CD14-positive monocyte (primary cell): ENCODE data around the gene ADORA3. TPM values are rescaled to one million over a fixed set of nuclear protein-coding genes. Genes with fewer than 3 reads are reported as not detected.

ENCODE experiments used
- DNase-seq, 3 donors: peaks; one replicate each; pipeline ENCODE4 v3.0.0-alpha.2; 2011 to 2022
- H2AFZ ChIP-seq: 2 replicates; pipeline ENCODE4 v1.6.0; 2012; ENCODE audit warnings: mild to moderate bottlenecking, low read depth, low read length, inconsistent platforms; ENCODE audit not compliant: insufficient read depth, poor library complexity, severe bottlenecking
- H3K27ac ChIP-seq, 2 donors: 1 replicate in 1 of 2; 2 replicates in 1 of 2; pipeline ENCODE4 v1.5.1; 2012 to 2013; ENCODE audit warnings: low read length in 2 of 2, control low read depth in 1 of 2, inconsistent platforms in 1 of 2, low read depth in 1 of 2, mild to moderate bottlenecking in 1 of 2
- H3K27me3 ChIP-seq, 2 donors: one replicate each; pipeline versions ENCODE4 v1.6.0 to v1.6.1; 2011 to 2013; ENCODE audit warnings: low read length in 2 of 2; ENCODE audit not compliant: control insufficient read depth in 2 of 2, insufficient read depth in 2 of 2
- H3K36me3 ChIP-seq, 2 donors: replicated peaks in 1 of 2; 1 replicate in 1 of 2; 2 replicates in 1 of 2; pipeline versions ENCODE4 v1.5.1 to v1.6.1; 2012 to 2013; ENCODE audit warnings: low read length in 2 of 2, control low read depth in 1 of 2, inconsistent platforms in 1 of 2, mild to moderate bottlenecking in 1 of 2; ENCODE audit not compliant: insufficient read depth in 2 of 2, control insufficient read depth in 1 of 2
- H3K4me1 ChIP-seq, 2 donors: 1 replicate in 1 of 2; 2 replicates in 1 of 2; pipeline versions ENCODE4 v1.5.1 to v1.6.1; 2012 to 2013; ENCODE audit warnings: low read length in 2 of 2, control low read depth in 1 of 2, inconsistent platforms in 1 of 2, mild to moderate bottlenecking in 1 of 2, moderate library complexity in 1 of 2; ENCODE audit not compliant: insufficient read depth in 2 of 2, control insufficient read depth in 1 of 2
- H3K4me2 ChIP-seq: replicated peaks from 2 replicates; pipeline ENCODE3; 2012; ENCODE audit warnings: low read length, moderate library complexity, mild to moderate bottlenecking; ENCODE audit not compliant: poor library complexity, severe bottlenecking; ENCODE audit errors: extremely low read depth
- H3K4me3 ChIP-seq, 3 experiments: fragments of 200-600 bp in 1 of 3; sonication (generic) in 1 of 3; replicated peaks in 1 of 3; 1 replicate in 2 of 3; 2 replicates in 1 of 3; pipeline ENCODE4 v1.5.1; 2011 to 2013; ENCODE audit warnings: low read length in 3 of 3, mild to moderate bottlenecking in 3 of 3, control low read depth in 2 of 3, low read depth in 2 of 3, inconsistent platforms in 1 of 3, moderate library complexity in 1 of 3
- H3K79me2 ChIP-seq: 2 replicates; pipeline ENCODE4 v1.6.0; 2012; ENCODE audit warnings: mild to moderate bottlenecking, control low read depth, inconsistent platforms, low read length, moderate library complexity; ENCODE audit not compliant: insufficient read depth
- H3K9ac ChIP-seq: 2 replicates; pipeline ENCODE4 v1.6.0; 2017; ENCODE audit warnings: low read length, mild to moderate bottlenecking; ENCODE audit not compliant: insufficient read depth, poor library complexity, severe bottlenecking
- H3K9me3 ChIP-seq, 2 donors: replicated peaks in 1 of 2; 1 replicate in 1 of 2; 2 replicates in 1 of 2; pipeline versions ENCODE4 v1.5.1 to v1.6.1; 2012 to 2013; ENCODE audit warnings: low read length in 2 of 2, control low read depth in 1 of 2; ENCODE audit not compliant: control insufficient read depth in 1 of 2, insufficient read depth in 1 of 2
- H4K20me1 ChIP-seq: 2 replicates; pipeline ENCODE4 v1.6.0; 2012; ENCODE audit warnings: mild to moderate bottlenecking, low read length, control low read depth, moderate library complexity; ENCODE audit not compliant: insufficient read depth
- H3K27ac Mint-ChIP-seq, 7 donors: one replicate each; pipeline ENCODE4 v1.8.0; 2020; ENCODE audit warnings: mild to moderate bottlenecking in 7 of 7, mixed read lengths in 7 of 7, moderate library complexity in 6 of 7, inconsistent platforms in 2 of 7
- H3K27me3 Mint-ChIP-seq, 3 donors: one replicate each; pipeline ENCODE4 v1.8.0; 2021 to 2022; ENCODE audit warnings: low read depth in 3 of 3, mild to moderate bottlenecking in 3 of 3, mixed read lengths in 3 of 3, moderate library complexity in 3 of 3, inconsistent platforms in 1 of 3
- H3K36me3 Mint-ChIP-seq, 2 donors: one replicate each; pipeline ENCODE4 v1.8.0; 2020; ENCODE audit warnings: mixed read lengths in 2 of 2, inconsistent platforms in 1 of 2, mild to moderate bottlenecking in 1 of 2
- H3K4me1 Mint-ChIP-seq: one replicate; pipeline ENCODE4 v1.8.0; 2020; ENCODE audit warnings: mild to moderate bottlenecking, mixed read lengths
- H3K4me3 Mint-ChIP-seq, 2 donors: one replicate each; pipeline ENCODE4 v1.8.0; 2020; ENCODE audit warnings: mild to moderate bottlenecking in 2 of 2, mixed read lengths in 2 of 2, moderate library complexity in 1 of 2
- H3K9me3 Mint-ChIP-seq, 7 donors: one replicate each; pipeline ENCODE4 v1.8.0; 2020 to 2022; ENCODE audit warnings: mixed read lengths in 7 of 7, mild to moderate bottlenecking in 6 of 7, moderate library complexity in 6 of 7, inconsistent platforms in 2 of 7
- CTCF ChIP-seq: fragments of 200-600 bp; IDR thresholded peaks from one replicate; pipeline ENCODE4 v1.8.0; 2022; ENCODE audit warnings: antibody characterized with exemption, mild to moderate bottlenecking
- WGBS: methylation state at CpG from one replicate; pipeline ENCODE4 v1.1.5; 2013; ENCODE audit warnings: missing lambda C conversion rate; ENCODE audit not compliant: insufficient coverage; 5-methylcytosine and 5-hydroxymethylcytosine counted together
- intact Hi-C, 2 donors: fragments of 100-400 bp; cut with micrococcal nuclease; formaldehyde crosslinking; loops; one replicate each; pipeline versions ENCODE4 v1.15.0 to v1.15.1; 2023
- polyA plus RNA-seq, 3 donors: library from polyadenylated mRNA; depleted of rRNA in 1 of 3; unstranded in 2 of 3; stranded (reverse) in 1 of 3; fragments of 300-500 nt in 2 of 3; fragments of >200 nt in 1 of 3; fragmentation: Illumina TruSeq in 2 of 3; gene quantifications; 1 replicate in 2 of 3; 2 replicates in 1 of 3; pipeline ENCODE4 v1.2.3, GENCODE V29; 2012 to 2021

Gene ADORA3
- polyA plus RNA-seq, 3 donors: 1.1 to 2.7 (median 1.2) TPM

- Mint-ChIP-seq H3K27ac (no peak overlapping the region), H3K36me3 (peaks cover 34 to 37% of the 10 kb centered on the region in 2 donors), H3K9me3 (no peaks in the 10 kb centered on the region), H3K4me3 (no peak overlapping the region), H3K27me3 (peaks cover 0 to 1% (median 0%) of the 10 kb centered on the region in 3 donors), H3K4me1 (peaks cover 2% of the 10 kb centered on the region)
- DNase-seq: no peak
- Histone ChIP-seq H3K9me3 (no peaks in the 10 kb centered on the region), H3K9ac (no peak overlapping the region), H3K4me1 (peaks cover 23% of the 10 kb centered on the region in 2 donors), H3K4me2 (no peak overlapping the region), H3K79me2 (no peaks in the 10 kb centered on the region), H3K36me3 (peaks cover 15 to 41% of the 10 kb centered on the region in 2 donors), H3K4me3 (no peak overlapping the region), H3K27me3 (no peaks in the 10 kb centered on the region), H3K27ac (no peak overlapping the region), H4K20me1 (no peaks in the 10 kb centered on the region), H2AFZ (no peak overlapping the region)
- no peak for TF ChIP-seq CTCF
- no CpG with 5 or more reads among the region's 1 CpG for WGBS
- intact Hi-C loops: no loop called here
Measured at GRCh38 chr1:111466480-111466879, 37.0 kb downstream of the ADORA3 start.

GRCh38 chr1:111465754-111466153 lies 37.7 kb downstream of the ADORA3 start:
- no peak overlapping the region for H3K4me2 ChIP-seq
- H3K79me2 ChIP-seq: no peaks in the 10 kb centered on the region
- H2AFZ ChIP-seq: no peak overlapping the region
- H3K4me1 Mint-ChIP-seq: peaks cover 2% of the 10 kb centered on the region
- peaks cover 19 to 48% of the 10 kb centered on the region in 2 donors for H3K36me3 ChIP-seq
- no peak overlapping the region for H3K27ac ChIP-seq
- peaks cover 36 to 44% of the 10 kb centered on the region in 2 donors for H3K36me3 Mint-ChIP-seq
- peaks cover 16% of the 10 kb centered on the region in 2 donors for H3K4me1 ChIP-seq
- H3K27ac Mint-ChIP-seq: no peak overlapping the region
- no peaks in the 10 kb centered on the region for H3K9me3 Mint-ChIP-seq
- no peak for DNase-seq
- H3K27me3 ChIP-seq: no peaks in the 10 kb centered on the region
- no peak for TF ChIP-seq CTCF
- H3K4me3 ChIP-seq: no peak overlapping the region
- intact Hi-C loops: no loop called here
- H3K4me3 Mint-ChIP-seq: no peak overlapping the region
- no peaks in the 10 kb centered on the region for H3K9me3 ChIP-seq
- H3K9ac ChIP-seq: no peak overlapping the region
- no peaks in the 10 kb centered on the region for H4K20me1 ChIP-seq
- H3K27me3 Mint-ChIP-seq: peaks cover 0 to 1% (median 0%) of the 10 kb centered on the region in 3 donors
- WGBS: no CpG with 5 or more reads among the region's 2 CpGs
